Chondrocyte (in vitro differentiated cells): Measurements from ENCODE around the gene CST9L. TPM values are rescaled to one million over a fixed set of nuclear protein-coding genes. Genes with fewer than 3 reads are reported as not detected.

Experiments used
- DNase-seq: peaks from one replicate; pipeline ENCODE4 v3.0.0; 2021; ENCODE audit warnings: mixed read lengths, low spot score
- H3K27ac Mint-ChIP-seq: one replicate; pipeline ENCODE4 v1.8.0; 2021; ENCODE audit warnings: mild to moderate bottlenecking, moderate library complexity, mixed read lengths; ENCODE audit not compliant: unreplicated experiment
- H3K27me3 Mint-ChIP-seq: 2 replicates; pipeline ENCODE4 v1.8.0; 2021; ENCODE audit warnings: low read depth, mixed read lengths
- H3K36me3 Mint-ChIP-seq: 2 replicates; pipeline ENCODE4 v1.8.0; 2021; ENCODE audit warnings: low read depth, mixed read lengths
- H3K4me1 Mint-ChIP-seq: 2 replicates; pipeline ENCODE4 v1.8.0; 2021; ENCODE audit warnings: low read depth, mild to moderate bottlenecking, mixed read lengths
- H3K4me3 Mint-ChIP-seq: one replicate; pipeline ENCODE4 v1.8.0; 2021; ENCODE audit warnings: mild to moderate bottlenecking, moderate library complexity, mixed read lengths; ENCODE audit not compliant: unreplicated experiment
- H3K9me3 Mint-ChIP-seq: 2 replicates; pipeline ENCODE4 v1.8.0; 2021; ENCODE audit warnings: low read depth, mixed read lengths
- CTCF ChIP-seq: fragments of 200-600 bp; sonication (generic); IDR thresholded peaks from 2 replicates; pipeline ENCODE4 v1.5.0; 2021; ENCODE audit warnings: antibody characterized with exemption, mild to moderate bottlenecking, moderate library complexity
- total RNA-seq: library from RNA; stranded (reverse); gene quantifications from 3 replicates; pipeline ENCODE4 v1.2.1, GENCODE V29; 2021

Gene CST9L
- total RNA-seq, 1 donor from 2014 or later, result not detected

DNA sequence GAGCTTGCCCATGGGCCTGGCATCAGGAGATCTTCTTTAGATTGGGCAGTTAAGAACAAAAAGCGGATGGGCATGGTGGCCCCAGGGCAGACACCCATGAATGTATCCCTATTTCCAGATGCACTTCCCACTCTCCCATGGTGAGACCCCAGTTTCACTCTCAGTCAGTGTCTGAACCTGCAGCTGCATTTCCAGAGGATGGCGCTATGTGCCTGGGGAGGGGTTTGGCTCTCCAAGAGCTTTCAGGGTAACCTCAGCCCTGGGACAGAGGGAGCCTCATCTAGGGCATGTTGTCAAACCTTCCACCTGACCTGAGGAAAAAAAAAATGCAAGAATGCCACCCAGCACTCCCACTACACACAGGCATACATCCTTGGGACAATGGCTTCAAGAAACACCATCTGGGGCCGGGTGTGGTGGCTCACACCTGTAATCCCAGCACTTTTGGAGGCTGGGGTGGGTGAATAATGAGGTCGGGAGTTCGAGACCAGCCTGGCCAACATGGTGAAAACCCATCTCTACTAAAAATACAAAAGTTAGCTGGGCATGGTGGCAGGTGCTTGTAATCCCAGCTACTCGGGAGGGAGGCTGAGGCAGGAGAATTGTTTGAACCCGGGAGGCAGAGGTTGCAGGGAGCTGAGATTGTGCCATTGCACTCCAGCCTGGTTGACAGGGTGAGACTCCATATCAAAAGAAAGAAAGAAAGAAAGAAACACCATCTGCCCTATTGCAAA, 1.9 kb downstream of the CST9L start:
- Mint-ChIP-seq H3K36me3 (no peaks in the 10 kb centered on the region), H3K27me3 (peaks cover 13% of the 10 kb centered on the region)

DNA sequence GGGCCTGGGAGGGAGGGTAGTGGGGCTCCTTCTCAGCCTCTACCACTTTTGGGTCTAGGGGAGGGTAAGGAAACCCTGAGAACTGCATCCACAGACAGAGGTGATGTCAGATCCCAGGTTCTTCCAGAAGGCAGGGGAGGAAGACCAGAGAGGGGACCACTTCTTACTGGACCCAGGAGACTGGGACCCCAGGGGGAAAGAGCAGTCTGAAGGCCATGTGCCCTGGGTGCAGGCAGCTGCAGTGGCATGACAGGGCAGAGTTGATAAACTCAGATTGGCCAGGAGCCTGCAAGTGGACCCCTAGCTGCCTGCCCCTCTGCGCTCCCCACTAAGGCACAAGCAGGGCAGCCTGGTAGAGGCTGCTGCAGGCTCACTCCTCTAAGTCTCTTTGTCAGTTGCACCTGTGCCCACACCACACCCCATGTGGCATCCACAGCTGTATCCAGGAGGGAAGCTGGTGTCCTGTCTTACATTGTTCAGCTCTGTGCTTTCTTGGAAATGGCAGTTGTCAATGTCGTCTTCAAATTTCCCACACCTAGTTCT, 2.7 kb downstream of the CST9L start:
- H3K4me1 Mint-ChIP-seq, result no peaks in the 10 kb centered on the region
- H3K4me3 Mint-ChIP-seq, result no peak overlapping the region
- no peaks in the 10 kb centered on the region for H3K36me3 Mint-ChIP-seq
- TF ChIP-seq CTCF, result no peak
- DNase-seq, result no peak
- H3K27ac Mint-ChIP-seq, result no peak overlapping the region
- H3K27me3 Mint-ChIP-seq, result peaks cover 12% of the 10 kb centered on the region
- H3K9me3 Mint-ChIP-seq, result peaks cover 16% of the 10 kb centered on the region

More for the DNA sequence above, 1.9 kb downstream of the CST9L start:
- Mint-ChIP-seq H3K4me3 (no peak overlapping the region), H3K9me3 (peaks cover 16% of the 10 kb centered on the region), H3K27ac (no peak overlapping the region), H3K4me1 (no peaks in the 10 kb centered on the region)
- no peak for TF ChIP-seq CTCF
- no peak for DNase-seq

- H3K36me3 Mint-ChIP-seq, result no peaks in the 10 kb centered on the region
- no peak for TF ChIP-seq CTCF
- H3K9me3 Mint-ChIP-seq, result peaks cover 18% of the 10 kb centered on the region
- no peak overlapping the region for H3K4me3 Mint-ChIP-seq
- peaks cover 12% of the 10 kb centered on the region for H3K27me3 Mint-ChIP-seq
- no peaks in the 10 kb centered on the region for H3K4me1 Mint-ChIP-seq
- no peak overlapping the region for H3K27ac Mint-ChIP-seq
- DNase-seq, result no peak
Observed at GRCh38 chr20:23564927-23565326, 3.4 kb downstream of the CST9L start.

DNA sequence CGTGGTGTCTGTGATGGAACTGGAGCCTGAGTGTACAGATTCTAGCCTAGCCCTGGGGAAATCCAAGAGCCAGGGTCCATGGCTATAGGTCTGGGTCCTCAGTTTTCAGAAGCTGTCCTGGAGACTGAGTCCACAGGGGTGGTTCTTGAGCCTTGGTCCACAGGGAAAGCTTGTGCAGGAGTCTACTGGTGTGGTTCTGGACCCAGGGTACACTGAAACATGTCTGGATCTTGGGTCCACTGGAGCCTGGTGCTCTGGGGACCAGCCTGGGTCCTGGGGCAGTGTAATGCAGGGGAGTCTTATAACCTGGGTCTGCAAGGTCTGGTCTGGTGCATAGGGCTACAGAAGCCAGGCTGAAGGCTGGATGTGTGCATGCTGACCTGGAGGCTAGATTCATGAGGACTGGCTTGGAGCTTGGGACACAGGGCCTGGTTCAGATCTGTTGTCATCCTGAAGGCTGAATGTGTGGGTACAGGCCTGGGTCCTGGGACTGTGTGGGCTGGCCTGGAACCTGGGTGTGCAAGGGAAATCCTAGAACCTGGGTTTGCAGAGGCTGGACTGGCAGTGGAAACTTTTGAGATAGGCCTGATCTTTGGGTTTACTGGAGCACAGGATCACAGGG, 5.5 kb downstream of the CST9L start:
- Mint-ChIP-seq H3K27ac (no peak overlapping the region), H3K9me3 (peaks cover 26% of the 10 kb centered on the region), H3K4me3 (no peak overlapping the region), H3K36me3 (peaks cover under 1% of the 10 kb centered on the region), H3K4me1 (no peaks in the 10 kb centered on the region), H3K27me3 (peaks cover 11% of the 10 kb centered on the region)
- DNase-seq, result no peak
- TF ChIP-seq CTCF, result no peak

GRCh38 chr20:23554401-23554800, 13.9 kb downstream of the CST9L start:
- Mint-ChIP-seq H3K36me3 (peaks cover 4% of the 10 kb centered on the region), H3K9me3 (peaks cover 31% of the 10 kb centered on the region), H3K27me3 (peaks cover 16% of the 10 kb centered on the region), H3K27ac (no peak overlapping the region), H3K4me1 (no peaks in the 10 kb centered on the region), H3K4me3 (no peak overlapping the region)
- DNase-seq, result no peak
- TF ChIP-seq CTCF, result no peak
